Measurements from ENCODE around the gene DGKQ.

GRCh38 chr4:917992-918391, 55.4 kb downstream of the DGKQ start:
- TF ChIP-seq, protein P1, sequence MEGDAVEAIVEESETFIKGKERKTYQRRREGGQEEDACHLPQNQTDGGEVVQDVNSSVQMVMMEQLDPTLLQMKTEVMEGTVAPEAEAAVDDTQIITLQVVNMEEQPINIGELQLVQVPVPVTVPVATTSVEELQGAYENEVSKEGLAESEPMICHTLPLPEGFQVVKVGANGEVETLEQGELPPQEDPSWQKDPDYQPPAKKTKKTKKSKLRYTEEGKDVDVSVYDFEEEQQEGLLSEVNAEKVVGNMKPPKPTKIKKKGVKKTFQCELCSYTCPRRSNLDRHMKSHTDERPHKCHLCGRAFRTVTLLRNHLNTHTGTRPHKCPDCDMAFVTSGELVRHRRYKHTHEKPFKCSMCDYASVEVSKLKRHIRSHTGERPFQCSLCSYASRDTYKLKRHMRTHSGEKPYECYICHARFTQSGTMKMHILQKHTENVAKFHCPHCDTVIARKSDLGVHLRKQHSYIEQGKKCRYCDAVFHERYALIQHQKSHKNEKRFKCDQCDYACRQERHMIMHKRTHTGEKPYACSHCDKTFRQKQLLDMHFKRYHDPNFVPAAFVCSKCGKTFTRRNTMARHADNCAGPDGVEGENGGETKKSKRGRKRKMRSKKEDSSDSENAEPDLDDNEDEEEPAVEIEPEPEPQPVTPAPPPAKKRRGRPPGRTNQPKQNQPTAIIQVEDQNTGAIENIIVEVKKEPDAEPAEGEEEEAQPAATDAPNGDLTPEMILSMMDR (conservative IDR thresholded peaks at IDR 0.05; ENCODE audit: low read depth, low read length), result no peak
- TF ChIP-seq EZH2 (IDR thresholded peaks at IDR 0.05; ENCODE audit: low read length, unreplicated experiment), result no peak

All from PC-3 (cell line).